Hypothalamus (tissue), 51 donors: Measurements from ENCODE around the gene ANKRD60.

Experiments used
- DNase-seq, 51 donors: peaks; one replicate each; lab custom pipeline; 2025; lab: John Stamatoyannopoulos, UW

The ANKRD60 gene

GRCh38 chr20:58245181-58245891 lies 16.9 kb upstream of the ANKRD60 start:
- no peak for DNase-seq

- DNase-seq = no peak
These were observed 16.1 kb upstream of the ANKRD60 start for GRCh38 chr20:58244517-58245030.

- DNase-seq = no peak
These were observed 15.4 kb upstream of the ANKRD60 start for GRCh38 chr20:58243653-58244410.

GRCh38 chr20:58242824-58243223 lies 14.4 kb upstream of the ANKRD60 start:
- DNase-seq = no peak

- no peak for DNase-seq
These were observed 13.5 kb upstream of the ANKRD60 start for GRCh38 chr20:58241766-58242465.

GRCh38 chr20:58240471-58240870 lies 12.0 kb upstream of the ANKRD60 start:
- no peak for DNase-seq

GRCh38 chr20:58239216-58239615 lies 10.8 kb upstream of the ANKRD60 start:
- no peak for DNase-seq

- DNase-seq = no peak
These were observed 10.0 kb upstream of the ANKRD60 start for GRCh38 chr20:58238490-58238889.

- no peak for DNase-seq
These were observed 9.1 kb upstream of the ANKRD60 start for GRCh38 chr20:58237318-58238132.

GRCh38 chr20:58236612-58237317 lies 8.3 kb upstream of the ANKRD60 start:
- DNase-seq = peak in 47 of 51 donors; percentile 15 to 85 (median 58)

- no peak for DNase-seq
These were observed 6.6 kb upstream of the ANKRD60 start for GRCh38 chr20:58235010-58235409.

GRCh38 chr20:58233881-58234528 lies 5.6 kb upstream of the ANKRD60 start:
- peak in 1 of 51 donors; percentile 14 for DNase-seq

- no peak for DNase-seq
These were observed 4.9 kb upstream of the ANKRD60 start for GRCh38 chr20:58233393-58233792.

GRCh38 chr20:58231683-58232082 lies 3.2 kb upstream of the ANKRD60 start:
- no peak for DNase-seq

GRCh38 chr20:58229198-58229798 lies 845 bp upstream of the ANKRD60 start:
- DNase-seq = no peak

- no peak for DNase-seq
These were observed 360 bp downstream of the ANKRD60 start for GRCh38 chr20:58228103-58228483.

- DNase-seq = no peak
These were observed 906 bp downstream of the ANKRD60 start for GRCh38 chr20:58227391-58228102.
